ENCODE results near the gene HPCAL1. TPM values are rescaled to one million over a fixed set of nuclear protein-coding genes. Genes with fewer than 3 reads are reported as not detected.

Gene HPCAL1
- total RNA-seq, 2 experiments from 2014 or later, result 100 to 105 TPM

- H3K27me3 Mint-ChIP-seq, result no peaks in the 10 kb centered on the region
- H3K36me3 Mint-ChIP-seq, result peaks cover 31% of the 10 kb centered on the region
- H3K27ac Mint-ChIP-seq, result peak overlapping the region; percentile 58
- H3K4me3 Mint-ChIP-seq, result no peak overlapping the region
- no peak for DNase-seq
- H3K4me1 Mint-ChIP-seq, result peaks cover 74% of the 10 kb centered on the region
- peaks cover 5% of the 10 kb centered on the region for H3K9me3 Mint-ChIP-seq
These were observed 24.2 kb downstream of the HPCAL1 start for GRCh38 chr2:10326707-10327594.

- Mint-ChIP-seq H3K4me3 (peak overlapping the region; percentile 15), H3K27ac (peak overlapping the region; percentile 98), H3K36me3 (peaks cover 24% of the 10 kb centered on the region), H3K9me3 (peaks cover 1% of the 10 kb centered on the region), H3K27me3 (no peaks in the 10 kb centered on the region), H3K4me1 (peaks cover 82% of the 10 kb centered on the region)
- no peak for DNase-seq
These were observed 25.4 kb downstream of the HPCAL1 start for GRCh38 chr2:10327896-10328669.

- Mint-ChIP-seq H3K27me3 (no peaks in the 10 kb centered on the region), H3K4me1 (peaks cover 84% of the 10 kb centered on the region), H3K36me3 (peaks cover 22% of the 10 kb centered on the region), H3K4me3 (peak overlapping the region; percentile 93), H3K9me3 (no peaks in the 10 kb centered on the region), H3K27ac (peak overlapping the region; percentile 98)
- peak; percentile 18 for DNase-seq
These were observed 26.2 kb downstream of the HPCAL1 start for GRCh38 chr2:10328670-10329579.

GRCh38 chr2:10329580-10329879 lies 26.8 kb downstream of the HPCAL1 start:
- Mint-ChIP-seq H3K27me3 (no peaks in the 10 kb centered on the region), H3K27ac (peak overlapping the region; percentile 98), H3K36me3 (peaks cover 24% of the 10 kb centered on the region), H3K4me1 (peaks cover 81% of the 10 kb centered on the region), H3K4me3 (peak overlapping the region; percentile 93), H3K9me3 (no peaks in the 10 kb centered on the region)
- DNase-seq, result peak; percentile 6

GRCh38 chr2:10329880-10330699 lies 27.4 kb downstream of the HPCAL1 start:
- peak overlapping the region; percentile 93 for H3K4me3 Mint-ChIP-seq
- H3K27ac Mint-ChIP-seq, result peak overlapping the region; percentile 98
- peaks cover 4% of the 10 kb centered on the region for H3K9me3 Mint-ChIP-seq
- DNase-seq, result peak; percentile 19
- peaks cover 83% of the 10 kb centered on the region for H3K4me1 Mint-ChIP-seq
- peaks cover 29% of the 10 kb centered on the region for H3K36me3 Mint-ChIP-seq
- no peaks in the 10 kb centered on the region for H3K27me3 Mint-ChIP-seq

GRCh38 chr2:10330700-10331026 lies 28.0 kb downstream of the HPCAL1 start:
- peak overlapping the region; percentile 98 for H3K27ac Mint-ChIP-seq
- DNase-seq, result no peak
- no peaks in the 10 kb centered on the region for H3K27me3 Mint-ChIP-seq
- peaks cover 6% of the 10 kb centered on the region for H3K9me3 Mint-ChIP-seq
- H3K4me1 Mint-ChIP-seq, result peaks cover 81% of the 10 kb centered on the region
- peak overlapping the region; percentile 93 for H3K4me3 Mint-ChIP-seq
- H3K36me3 Mint-ChIP-seq, result peaks cover 35% of the 10 kb centered on the region

- Mint-ChIP-seq H3K9me3 (peaks cover 6% of the 10 kb centered on the region), H3K27ac (peak overlapping the region; percentile 98), H3K27me3 (no peaks in the 10 kb centered on the region), H3K36me3 (peaks cover 36% of the 10 kb centered on the region), H3K4me3 (peak overlapping the region; percentile 93), H3K4me1 (peaks cover 76% of the 10 kb centered on the region)
- peak; percentile 84 for DNase-seq
These were observed 28.5 kb downstream of the HPCAL1 start for GRCh38 chr2:10331027-10331701.

GRCh38 chr2:10331702-10332401 lies 29.1 kb downstream of the HPCAL1 start:
- Mint-ChIP-seq H3K4me3 (peak overlapping the region; percentile 93), H3K4me1 (peaks cover 74% of the 10 kb centered on the region), H3K9me3 (peaks cover 6% of the 10 kb centered on the region), H3K36me3 (peaks cover 37% of the 10 kb centered on the region), H3K27me3 (no peaks in the 10 kb centered on the region), H3K27ac (peak overlapping the region; percentile 98)
- peak; percentile 79 for DNase-seq

GRCh38 chr2:10332402-10333246 lies 29.9 kb downstream of the HPCAL1 start:
- peak overlapping the region; percentile 93 for H3K4me3 Mint-ChIP-seq
- H3K36me3 Mint-ChIP-seq, result peaks cover 37% of the 10 kb centered on the region
- no peaks in the 10 kb centered on the region for H3K27me3 Mint-ChIP-seq
- peak; percentile 61 for DNase-seq
- peaks cover 6% of the 10 kb centered on the region for H3K9me3 Mint-ChIP-seq
- peak overlapping the region; percentile 98 for H3K27ac Mint-ChIP-seq
- H3K4me1 Mint-ChIP-seq, result peaks cover 71% of the 10 kb centered on the region

- peaks cover 40% of the 10 kb centered on the region for H3K36me3 Mint-ChIP-seq
These were observed 30.5 kb downstream of the HPCAL1 start for GRCh38 chr2:10333247-10333613.

GRCh38 chr2:10333966-10334365 lies 31.3 kb downstream of the HPCAL1 start:
- Mint-ChIP-seq H3K36me3 (peaks cover 45% of the 10 kb centered on the region), H3K27me3 (no peaks in the 10 kb centered on the region), H3K9me3 (peaks cover 6% of the 10 kb centered on the region), H3K4me3 (peak overlapping the region; percentile 93), H3K27ac (peak overlapping the region; percentile 98), H3K4me1 (peaks cover 70% of the 10 kb centered on the region)
- no peak for DNase-seq

More at GRCh38 chr2:10333247-10333613, 30.5 kb downstream of the HPCAL1 start:
- DNase-seq, result no peak
- Mint-ChIP-seq H3K4me1 (peaks cover 71% of the 10 kb centered on the region), H3K9me3 (peaks cover 6% of the 10 kb centered on the region), H3K4me3 (peak overlapping the region; percentile 93), H3K27me3 (no peaks in the 10 kb centered on the region), H3K27ac (peak overlapping the region; percentile 98)

GRCh38 chr2:10335046-10335840 lies 32.5 kb downstream of the HPCAL1 start:
- no peak for DNase-seq
- H3K27me3 Mint-ChIP-seq, result no peaks in the 10 kb centered on the region
- H3K4me3 Mint-ChIP-seq, result no peak overlapping the region
- H3K27ac Mint-ChIP-seq, result peak overlapping the region; percentile 5
- peaks cover 66% of the 10 kb centered on the region for H3K4me1 Mint-ChIP-seq
- peaks cover 44% of the 10 kb centered on the region for H3K36me3 Mint-ChIP-seq
- peaks cover 6% of the 10 kb centered on the region for H3K9me3 Mint-ChIP-seq

All from activated naive CD8-positive, alpha-beta T cell treated with anti-CD3 and anti-CD28 coated beads for 36 hours (primary cell).